HPDE6-E6E7 (cell line): ENCODE results near the gene AIF1.
"Not testable (repeated sequence)": the region's sequence is repeated elsewhere in the genome, so short reads cannot be mapped to it uniquely, and the experiment has no call there.

Experiments
- DNase-seq: peaks from one replicate; pipeline ENCODE4 v3.0.0; 2011; ENCODE audit warnings: missing footprints; ENCODE audit errors: extremely low spot score

Gene AIF1

GRCh38 chr6:31580807-31581433 is 34.1 kb upstream of the AIF1 start:
- DNase-seq, result peak; percentile 78

- DNase-seq, result no peak
These were observed 33.4 kb upstream of the AIF1 start for GRCh38 chr6:31581434-31582229.

GRCh38 chr6:31582230-31582643 is 32.8 kb upstream of the AIF1 start, which contains the start of gene LTB:
LTB (minus strand) TSS chr6:31582424; CDS start chr6:31582417, 7 bp downstream.
- no peak for DNase-seq

GRCh38 chr6:31585491-31585890 is 29.5 kb upstream of the AIF1 start:
- DNase-seq, result no peak

GRCh38 chr6:31586008-31586407 is 29.0 kb upstream of the AIF1 start, which contains the start of gene LST1:
LST1 (plus strand) TSS chr6:31586277; CDS start chr6:31587300, 1,023 bp downstream.
- DNase-seq, result no peak

- DNase-seq, result no peak
These were observed 28.3 kb upstream of the AIF1 start for GRCh38 chr6:31586599-31587281.

GRCh38 chr6:31587791-31588777 is 26.9 kb upstream of the AIF1 start:
- DNase-seq, result no peak

- DNase-seq, result no peak
These were observed 26.0 kb upstream of the AIF1 start for GRCh38 chr6:31588871-31589650.

GRCh38 chr6:31590691-31591090 is 24.3 kb upstream of the AIF1 start:
- DNase-seq, result not testable (repeated sequence)

GRCh38 chr6:31592396-31592771 is 22.6 kb upstream of the AIF1 start:
- DNase-seq, result no peak

- DNase-seq, result no peak
These were observed 18.0 kb upstream of the AIF1 start for GRCh38 chr6:31597006-31597405.

- DNase-seq, result no peak
These were observed 7.7 kb upstream of the AIF1 start for GRCh38 chr6:31607317-31607716.

GRCh38 chr6:31609519-31610406 is 5.3 kb upstream of the AIF1 start:
- DNase-seq, result no peak

GRCh38 chr6:31610968-31611367 is 4.1 kb upstream of the AIF1 start:
- no peak for DNase-seq

GRCh38 chr6:31614075-31614619 is 887 bp upstream of the AIF1 start:
- DNase-seq, result no peak

GRCh38 chr6:31615748-31616147 is 714 bp downstream of the AIF1 start:
- no peak for DNase-seq

GRCh38 chr6:31617010-31617409 is 2.0 kb downstream of the AIF1 start:
- DNase-seq, result no peak

- peak; percentile 98 for DNase-seq
These were observed 5.0 kb downstream of the AIF1 start for GRCh38 chr6:31619805-31620585.
